ENCODE data around the gene GPC6. TPM values are rescaled to one million over a fixed set of nuclear protein-coding genes. Genes with fewer than 3 reads are reported as not detected.

GPC6 gene
- total RNA-seq, 3 donors from 2014 or later (not counting 1 experiment from before 2014, with no cell fraction given) = not detected

DNA sequence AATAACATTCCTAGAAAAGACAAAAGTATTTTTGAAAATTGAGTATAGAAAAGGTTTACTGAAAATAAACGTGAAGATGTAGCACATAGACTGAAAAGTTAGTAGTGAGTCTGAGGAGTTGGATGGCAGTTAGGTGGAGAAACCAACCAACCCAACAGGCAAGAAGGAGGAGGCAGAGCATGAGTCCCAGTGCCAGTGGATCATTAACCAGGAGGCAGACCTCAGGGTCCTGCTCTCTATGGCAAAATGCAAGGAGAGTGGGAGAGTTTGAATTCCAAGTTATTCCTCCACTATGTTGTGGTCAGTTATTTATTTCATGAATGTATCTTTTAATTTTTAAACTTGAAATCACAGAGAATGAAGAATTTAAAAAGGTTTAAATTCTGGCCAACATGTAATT, 446.4 kb downstream of the GPC6 start:
- Histone ChIP-seq H3K4me3 (ENCODE audit: low read length) (no peak overlapping the region), H3K36me3 (ENCODE audit: control insufficient read depth, insufficient read depth, low read length) (no peaks in the 10 kb centered on the region), H3K27me3 (ENCODE audit: control insufficient read depth, insufficient read depth, low read length) (no peaks in the 10 kb centered on the region), H3K27ac (ENCODE audit: low read length) (no peak overlapping the region), H3K9me3 (ENCODE audit: control insufficient read depth, insufficient read depth, low read length) (no peaks in the 10 kb centered on the region), H3K4me1 (ENCODE audit: control insufficient read depth, insufficient read depth, low read length) (no peaks in the 10 kb centered on the region)
- H3K36me3 Mint-ChIP-seq = no peaks in the 10 kb centered on the region
- no peaks in the 10 kb centered on the region for H3K27me3 Mint-ChIP-seq (ENCODE audit: low read depth in 2 of 2)
- ATAC-seq (no peak), DNase-seq (no peak)
- intact Hi-C loops (cut with micrococcal nuclease) = no loop called here
- H3K27ac Mint-ChIP-seq = no peak overlapping the region
- peaks cover 6 to 12% of the 10 kb centered on the region in 2 donors for H3K9me3 Mint-ChIP-seq
- TF ChIP-seq, protein P1, sequence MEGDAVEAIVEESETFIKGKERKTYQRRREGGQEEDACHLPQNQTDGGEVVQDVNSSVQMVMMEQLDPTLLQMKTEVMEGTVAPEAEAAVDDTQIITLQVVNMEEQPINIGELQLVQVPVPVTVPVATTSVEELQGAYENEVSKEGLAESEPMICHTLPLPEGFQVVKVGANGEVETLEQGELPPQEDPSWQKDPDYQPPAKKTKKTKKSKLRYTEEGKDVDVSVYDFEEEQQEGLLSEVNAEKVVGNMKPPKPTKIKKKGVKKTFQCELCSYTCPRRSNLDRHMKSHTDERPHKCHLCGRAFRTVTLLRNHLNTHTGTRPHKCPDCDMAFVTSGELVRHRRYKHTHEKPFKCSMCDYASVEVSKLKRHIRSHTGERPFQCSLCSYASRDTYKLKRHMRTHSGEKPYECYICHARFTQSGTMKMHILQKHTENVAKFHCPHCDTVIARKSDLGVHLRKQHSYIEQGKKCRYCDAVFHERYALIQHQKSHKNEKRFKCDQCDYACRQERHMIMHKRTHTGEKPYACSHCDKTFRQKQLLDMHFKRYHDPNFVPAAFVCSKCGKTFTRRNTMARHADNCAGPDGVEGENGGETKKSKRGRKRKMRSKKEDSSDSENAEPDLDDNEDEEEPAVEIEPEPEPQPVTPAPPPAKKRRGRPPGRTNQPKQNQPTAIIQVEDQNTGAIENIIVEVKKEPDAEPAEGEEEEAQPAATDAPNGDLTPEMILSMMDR (IDR thresholded peaks at IDR 0.05) = no peak
- 82% methylated on average over 1 of the region's 1 CpG for WGBS (ENCODE audit: insufficient coverage)
- H3K4me3 Mint-ChIP-seq = no peak overlapping the region
- H3K4me1 Mint-ChIP-seq = no peaks in the 10 kb centered on the region

DNA sequence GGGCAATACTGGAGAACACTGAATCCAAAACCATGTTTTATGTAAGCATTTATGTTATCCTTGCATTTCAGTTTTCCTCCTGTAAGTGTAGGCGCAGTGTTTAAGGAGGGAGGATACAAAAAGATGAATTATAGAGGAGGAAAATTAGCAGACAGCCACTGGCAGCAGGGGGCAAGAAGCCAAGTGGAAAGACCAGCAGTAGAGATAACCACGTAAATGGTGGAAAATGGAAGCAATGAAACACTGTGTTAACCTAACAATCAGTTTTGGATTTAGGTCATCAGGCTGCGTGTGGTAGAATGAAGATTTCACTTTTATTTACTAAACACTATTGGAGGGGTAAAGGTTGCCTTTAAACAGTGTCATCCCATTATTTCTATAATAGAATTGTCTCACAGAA, 447.3 kb downstream of the GPC6 start:
- H3K4me3 ChIP-seq (ENCODE audit: low read length) = no peak overlapping the region
- H3K4me3 Mint-ChIP-seq = no peak overlapping the region
- no peak overlapping the region for H3K27ac Mint-ChIP-seq
- WGBS (ENCODE audit: insufficient coverage) = 68% methylated on average over 2 of the region's 3 CpGs
- no peaks in the 10 kb centered on the region for H3K4me1 ChIP-seq (ENCODE audit: control insufficient read depth, insufficient read depth, low read length)
- ATAC-seq (no peak), DNase-seq (no peak)
- intact Hi-C loops (cut with micrococcal nuclease) = no loop called here
- H3K27ac ChIP-seq (ENCODE audit: low read length) = no peak overlapping the region
- no peaks in the 10 kb centered on the region for H3K9me3 ChIP-seq (ENCODE audit: control insufficient read depth, insufficient read depth, low read length)
- no peaks in the 10 kb centered on the region for H3K4me1 Mint-ChIP-seq
- H3K9me3 Mint-ChIP-seq = peaks cover 6 to 12% of the 10 kb centered on the region in 2 donors
- H3K36me3 Mint-ChIP-seq = no peaks in the 10 kb centered on the region
- TF ChIP-seq, protein P1 (IDR thresholded peaks at IDR 0.05) = no peak
- no peaks in the 10 kb centered on the region for H3K27me3 Mint-ChIP-seq (ENCODE audit: low read depth in 2 of 2)
- H3K27me3 ChIP-seq (ENCODE audit: control insufficient read depth, insufficient read depth, low read length) = no peaks in the 10 kb centered on the region
- H3K36me3 ChIP-seq (ENCODE audit: control insufficient read depth, insufficient read depth, low read length) = no peaks in the 10 kb centered on the region

DNA sequence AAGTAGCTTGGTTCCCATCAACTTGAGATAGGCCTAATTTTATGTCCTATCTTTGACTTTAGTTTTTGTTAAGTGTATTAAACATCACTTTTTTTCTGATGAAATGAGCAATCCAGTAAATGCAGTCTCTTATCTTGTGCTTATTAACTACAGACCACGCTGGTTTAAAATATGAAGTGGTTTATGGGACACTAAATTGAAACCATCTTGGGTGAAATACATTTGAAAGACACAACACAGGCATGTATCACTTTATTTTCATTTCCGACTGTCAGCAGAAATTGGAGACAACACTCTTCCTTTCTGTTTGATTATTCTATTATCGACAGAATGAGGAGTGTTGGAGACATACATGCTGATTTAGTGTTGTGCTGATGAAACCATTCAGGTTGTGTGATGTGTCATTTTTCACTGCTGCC, 447.7 kb downstream of the GPC6 start:
- Histone ChIP-seq H3K9me3 (ENCODE audit: control insufficient read depth, insufficient read depth, low read length) (no peaks in the 10 kb centered on the region), H3K36me3 (ENCODE audit: control insufficient read depth, insufficient read depth, low read length) (no peaks in the 10 kb centered on the region), H3K27me3 (ENCODE audit: control insufficient read depth, insufficient read depth, low read length) (no peaks in the 10 kb centered on the region), H3K4me1 (ENCODE audit: control insufficient read depth, insufficient read depth, low read length) (no peaks in the 10 kb centered on the region), H3K27ac (ENCODE audit: low read length) (no peak overlapping the region), H3K4me3 (ENCODE audit: low read length) (no peak overlapping the region)
- Mint-ChIP-seq H3K27me3 (ENCODE audit: low read depth in 2 of 2) (no peaks in the 10 kb centered on the region), H3K4me1 (no peaks in the 10 kb centered on the region), H3K36me3 (no peaks in the 10 kb centered on the region), H3K9me3 (peaks cover 6 to 12% of the 10 kb centered on the region in 2 donors), H3K4me3 (no peak overlapping the region), H3K27ac (no peak overlapping the region)
- TF ChIP-seq, protein P1 (IDR thresholded peaks at IDR 0.05) = no peak
- intact Hi-C loops (cut with micrococcal nuclease) = no loop called here
- no peak for DNase-seq
- no peak for ATAC-seq
- WGBS (ENCODE audit: insufficient coverage) = 56% methylated on average over 3 of the region's 3 CpGs

DNA sequence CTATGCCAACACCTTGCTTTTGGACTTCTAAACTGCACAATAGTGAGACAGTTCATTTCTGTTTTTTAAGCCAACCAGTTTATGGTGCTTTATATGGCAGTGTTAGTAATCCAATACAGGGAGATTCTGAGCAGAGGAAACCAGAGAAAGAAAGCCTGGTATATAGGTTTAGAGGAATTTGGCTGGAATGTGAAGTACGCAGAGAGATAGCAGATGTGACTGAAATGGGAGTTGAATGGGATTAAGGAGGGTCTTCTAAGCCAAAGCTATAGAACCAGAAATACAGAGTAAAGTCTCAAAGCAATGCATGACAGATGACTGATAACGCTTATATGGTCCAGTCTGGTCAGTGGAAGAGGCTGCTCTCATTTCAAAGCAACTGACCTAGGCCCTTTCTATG, 453.7 kb downstream of the GPC6 start:
- H3K27me3 Mint-ChIP-seq (ENCODE audit: low read depth in 2 of 2) = no peaks in the 10 kb centered on the region
- no peaks in the 10 kb centered on the region for H3K9me3 ChIP-seq (ENCODE audit: control insufficient read depth, insufficient read depth, low read length)
- H3K4me3 ChIP-seq (ENCODE audit: low read length) = no peak overlapping the region
- WGBS (ENCODE audit: insufficient coverage) = 89% methylated on average over 2 of the region's 2 CpGs
- no peak overlapping the region for H3K4me3 Mint-ChIP-seq
- H3K27ac Mint-ChIP-seq = no peak overlapping the region
- no peaks in the 10 kb centered on the region for H3K4me1 Mint-ChIP-seq
- no peak overlapping the region for H3K27ac ChIP-seq (ENCODE audit: low read length)
- intact Hi-C loops (cut with micrococcal nuclease) = no loop called here
- no peaks in the 10 kb centered on the region for H3K36me3 Mint-ChIP-seq
- H3K9me3 Mint-ChIP-seq = peaks cover 2 to 12% of the 10 kb centered on the region in 2 donors
- H3K4me1 ChIP-seq (ENCODE audit: control insufficient read depth, insufficient read depth, low read length) = no peaks in the 10 kb centered on the region
- ATAC-seq (no peak), DNase-seq (no peak)
- H3K36me3 ChIP-seq (ENCODE audit: control insufficient read depth, insufficient read depth, low read length) = no peaks in the 10 kb centered on the region
- H3K27me3 ChIP-seq (ENCODE audit: control insufficient read depth, insufficient read depth, low read length) = no peaks in the 10 kb centered on the region
- TF ChIP-seq, protein P1 (IDR thresholded peaks at IDR 0.05) = no peak

All from natural killer cell (primary cell).